ENCODE measurements around the gene ZBTB21.
"Not testable (repeated sequence)": the region's sequence is repeated elsewhere in the genome, so short reads cannot be mapped to it uniquely, and the experiment has no call there.

The ZBTB21 gene

DNA sequence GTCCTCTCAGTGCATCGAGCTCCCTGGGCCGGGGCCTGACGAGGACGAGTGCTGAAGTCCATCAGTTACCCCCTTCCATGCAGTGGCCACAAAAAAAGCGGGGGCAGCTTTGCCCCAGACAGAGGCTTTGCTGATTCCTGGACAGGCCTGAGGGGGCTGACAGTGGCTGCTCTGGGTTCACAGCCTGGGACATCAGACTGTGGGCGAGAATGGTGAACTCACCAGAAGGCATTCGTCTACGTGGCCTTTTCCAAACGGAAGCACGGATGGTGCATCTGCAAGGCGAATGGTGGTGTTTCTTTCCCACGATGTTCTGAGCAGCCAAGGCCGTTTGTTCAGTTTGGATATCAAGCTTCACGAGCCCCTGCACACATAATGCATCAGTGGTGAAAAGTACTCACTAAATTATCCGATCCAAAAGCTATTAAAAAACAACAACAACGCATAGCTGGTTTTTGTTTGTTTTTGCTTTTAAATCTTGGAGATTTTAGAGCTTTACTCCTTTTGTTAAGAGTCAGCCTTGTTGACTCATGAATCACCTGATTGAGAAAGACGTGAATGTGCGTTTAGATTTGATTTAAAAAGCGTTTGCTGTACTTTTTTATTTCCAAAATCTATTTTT, 6.3 kb upstream of the ZBTB21 start:
- DNase-seq: no peak

DNA sequence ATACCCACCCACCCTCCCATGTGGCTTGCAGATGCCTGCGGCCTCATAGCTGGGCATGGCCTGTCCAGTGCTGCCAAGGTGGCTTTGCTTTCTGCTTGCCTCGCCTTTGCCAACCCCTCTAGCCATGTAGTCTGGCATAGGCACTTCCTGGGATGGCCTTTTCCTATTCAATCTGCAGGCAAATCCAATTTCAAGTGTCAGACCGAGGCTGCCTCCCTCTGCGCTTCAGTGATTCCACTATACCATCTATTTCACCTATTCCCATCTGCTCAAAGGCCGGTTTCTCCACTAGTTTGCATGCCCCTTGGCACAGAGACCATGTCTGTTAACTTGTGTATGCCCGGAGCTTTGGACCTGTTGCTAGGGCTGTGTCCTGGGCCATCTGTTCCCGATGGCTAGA, 3.8 kb upstream of the ZBTB21 start:
- no peak for DNase-seq

DNA sequence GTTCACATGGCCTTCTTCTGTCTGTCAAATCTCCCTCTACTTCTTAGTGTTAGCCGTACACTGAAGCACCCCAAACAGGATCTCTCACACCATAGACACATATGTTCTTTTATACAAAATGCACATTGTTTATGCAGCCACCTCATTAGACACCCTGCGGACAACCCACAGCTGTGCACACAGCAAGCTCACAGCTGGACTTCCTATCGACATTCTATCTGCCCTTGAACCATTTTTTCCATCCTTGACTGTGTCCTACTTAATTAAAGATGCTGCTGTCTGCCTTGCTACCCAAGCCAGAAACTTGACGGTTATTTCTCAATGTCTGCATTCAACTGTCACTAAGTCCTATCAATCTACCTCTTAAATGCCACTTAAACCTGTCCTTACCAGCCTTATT, 3.2 kb upstream of the ZBTB21 start:
- no peak for DNase-seq

DNA sequence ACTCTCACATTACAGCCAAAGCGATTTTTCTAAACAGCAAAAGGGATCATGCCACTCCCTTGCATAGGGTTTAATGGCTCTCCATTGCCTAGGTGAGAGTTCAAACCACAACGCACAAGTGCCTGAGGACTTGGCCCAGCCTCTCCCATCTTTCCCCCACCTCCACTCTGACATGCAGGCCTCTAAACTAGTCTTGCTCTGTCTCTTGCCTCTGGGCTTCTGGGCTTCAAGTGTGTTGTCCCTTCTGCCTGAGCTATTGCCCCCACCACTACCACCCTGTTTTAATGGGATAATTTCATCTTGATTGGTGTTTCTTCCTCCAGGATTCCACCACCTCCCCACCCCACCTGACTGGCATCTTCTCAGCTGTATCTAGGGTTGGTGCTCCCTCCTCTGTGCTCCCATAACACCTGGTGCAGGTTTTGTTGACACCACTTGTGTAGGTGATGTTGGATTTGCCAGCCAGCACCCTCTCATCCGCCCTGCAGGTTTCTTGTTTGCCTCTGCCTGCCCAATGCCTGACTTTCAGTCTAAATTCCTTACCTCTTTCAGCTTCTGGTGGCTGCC, 2.7 kb upstream of the ZBTB21 start:
- no peak for DNase-seq

DNA sequence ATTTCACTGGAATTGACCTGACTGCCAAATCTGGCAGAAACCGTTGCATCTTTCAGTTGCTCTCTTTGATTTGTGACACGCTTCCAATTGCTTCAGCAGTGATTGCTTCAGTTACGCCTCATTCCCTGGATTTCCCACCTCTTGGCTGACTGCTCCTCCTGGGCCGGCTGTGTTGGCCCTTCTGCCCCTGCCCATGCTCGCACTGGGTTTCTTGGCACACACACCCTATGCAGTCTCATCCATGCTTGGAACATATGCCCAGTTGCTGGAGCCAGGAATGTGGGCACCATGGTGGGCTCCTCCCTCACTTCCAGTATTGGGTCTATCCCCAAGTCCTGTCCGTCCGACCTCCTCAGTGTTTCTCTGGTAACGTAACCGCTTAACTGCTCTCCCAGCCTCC, 2.2 kb upstream of the ZBTB21 start:
- DNase-seq: no peak

DNA sequence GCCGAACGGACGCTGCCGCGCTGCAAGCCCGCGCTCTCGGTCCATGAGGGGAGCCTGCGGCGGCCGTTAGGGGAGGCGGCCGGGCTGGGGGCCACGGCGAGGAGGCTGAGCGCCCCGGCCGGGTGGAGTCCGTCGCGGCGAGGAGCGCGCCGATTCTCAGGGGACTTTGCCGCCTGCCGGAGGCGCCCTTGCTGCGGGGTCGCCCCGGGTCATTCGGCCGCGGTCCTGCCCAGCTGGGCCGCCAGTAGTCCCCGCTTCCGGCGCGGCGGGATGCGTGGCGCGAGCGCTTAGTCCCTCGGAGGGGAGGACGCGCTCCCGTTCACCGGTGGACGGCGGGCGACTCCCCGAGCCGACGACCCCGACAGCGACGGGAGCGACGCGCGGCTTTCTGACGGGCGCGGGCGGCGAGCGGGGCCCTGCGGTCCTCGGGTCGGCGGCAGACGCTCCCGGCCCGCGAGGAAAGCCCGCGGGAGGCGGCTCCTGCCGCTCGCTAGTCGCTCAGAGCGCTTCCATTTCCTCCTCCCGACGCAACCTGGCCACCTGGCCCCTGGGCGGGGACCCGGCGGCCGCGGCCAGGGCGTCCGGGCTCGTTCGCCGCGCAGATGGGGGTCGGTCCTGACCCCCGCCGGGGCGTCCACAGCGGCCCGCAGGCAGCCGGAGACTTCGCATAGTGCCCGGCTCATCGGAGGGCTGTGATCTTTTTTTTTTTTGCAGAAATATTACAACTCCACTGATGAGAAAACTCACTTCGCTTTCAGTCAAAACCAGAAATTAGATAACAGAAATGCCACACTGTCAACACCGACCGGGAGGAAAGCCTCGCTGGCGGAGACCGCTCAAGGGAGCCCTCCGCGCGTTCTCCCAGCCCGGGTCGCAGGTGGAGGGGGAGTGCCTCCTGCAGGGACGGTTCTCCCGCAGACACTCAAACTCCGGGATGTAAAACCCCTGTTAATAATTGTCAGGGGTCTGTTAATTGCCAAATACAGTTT, 641 bp upstream of the ZBTB21 start:
- DNase-seq: peak in 1 of 2 experiments; percentile 11

DNA sequence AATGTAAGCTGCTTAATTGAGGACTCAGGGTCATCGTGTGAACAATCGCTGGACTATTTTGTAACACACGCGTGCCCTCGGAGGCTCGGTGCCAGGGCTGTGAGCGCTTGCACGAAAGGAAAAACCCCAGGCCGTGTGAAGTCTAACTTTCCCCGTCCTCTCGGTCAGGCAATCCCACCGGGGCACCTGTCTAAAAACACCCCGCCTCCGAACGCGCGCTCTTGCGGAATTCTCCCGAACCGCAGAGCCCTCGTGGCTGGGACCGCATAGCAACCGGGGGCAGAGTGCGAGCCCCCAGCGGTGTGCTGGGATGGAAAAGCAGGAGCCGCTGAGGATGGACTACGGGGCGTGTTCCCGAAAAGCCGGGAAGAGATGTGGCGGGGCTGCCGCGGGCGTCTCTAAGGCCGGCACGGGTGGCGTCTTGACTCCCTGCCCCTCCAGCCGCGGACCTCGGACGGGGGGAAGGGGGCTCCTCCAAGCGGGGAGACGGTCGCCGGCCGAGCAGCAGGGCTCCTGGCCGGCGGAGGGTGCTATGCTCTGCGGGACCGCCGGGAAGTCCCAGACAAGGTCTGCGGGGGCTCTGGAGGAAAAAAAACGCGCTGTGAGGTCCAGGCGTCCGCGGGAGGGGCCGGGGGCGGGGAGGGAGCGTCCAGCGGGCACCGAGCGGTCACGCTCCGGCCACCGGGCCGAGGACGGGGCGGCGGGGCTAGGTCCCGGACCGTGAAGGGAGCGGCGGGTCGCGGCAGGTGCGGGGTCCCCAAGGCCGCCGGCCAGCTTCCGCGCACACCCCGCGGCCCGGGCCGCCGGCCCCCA, 936 bp downstream of the ZBTB21 start:
- DNase-seq: peak; percentile 47 to 62

DNA sequence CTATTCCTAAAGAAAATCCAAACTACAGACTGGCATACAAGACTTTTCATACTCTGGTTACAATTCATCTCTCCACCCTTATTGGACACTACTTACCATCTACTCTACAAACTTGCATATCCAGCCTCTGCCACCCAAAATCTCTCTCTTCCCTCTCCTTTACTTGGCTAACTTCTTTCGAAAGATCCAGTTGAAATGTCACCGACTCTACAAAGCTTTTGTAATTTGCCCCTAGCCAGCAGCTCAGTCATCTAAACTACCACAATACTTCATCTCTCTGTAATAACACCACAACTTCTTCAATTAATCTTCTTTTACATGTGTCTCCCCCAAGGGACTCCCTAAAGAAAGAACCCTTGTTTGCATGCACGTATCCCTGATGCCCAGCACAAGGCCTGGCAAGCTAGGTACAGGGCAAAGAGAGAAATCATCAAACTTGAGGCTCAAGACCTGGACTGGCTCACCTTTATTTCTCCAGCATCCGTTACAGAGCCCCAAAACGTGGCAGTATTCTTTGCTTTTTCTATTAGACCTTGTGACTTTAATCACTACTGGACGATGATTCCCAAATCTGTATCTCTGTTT, 2.7 kb downstream of the ZBTB21 start:
- no peak for DNase-seq

DNA sequence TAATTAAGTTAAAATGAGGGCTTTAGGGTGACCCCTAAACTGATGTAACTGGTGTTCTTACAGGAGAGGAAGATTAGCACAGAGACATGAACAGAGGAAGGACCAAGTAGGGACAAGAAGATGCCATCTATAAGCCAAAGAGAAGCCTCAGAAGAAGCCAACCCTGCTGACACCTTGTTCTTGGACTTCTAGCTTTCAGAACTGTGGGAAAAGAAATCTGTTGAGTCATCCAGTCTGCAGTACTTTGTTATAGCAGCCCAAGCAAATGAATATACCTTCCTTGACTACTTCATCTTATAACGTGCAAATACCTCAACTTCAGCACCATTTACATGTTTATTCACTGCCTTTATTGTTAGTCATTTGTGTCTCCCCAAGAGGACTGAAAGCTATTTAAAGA, 3.4 kb downstream of the ZBTB21 start:
- no peak for DNase-seq

DNA sequence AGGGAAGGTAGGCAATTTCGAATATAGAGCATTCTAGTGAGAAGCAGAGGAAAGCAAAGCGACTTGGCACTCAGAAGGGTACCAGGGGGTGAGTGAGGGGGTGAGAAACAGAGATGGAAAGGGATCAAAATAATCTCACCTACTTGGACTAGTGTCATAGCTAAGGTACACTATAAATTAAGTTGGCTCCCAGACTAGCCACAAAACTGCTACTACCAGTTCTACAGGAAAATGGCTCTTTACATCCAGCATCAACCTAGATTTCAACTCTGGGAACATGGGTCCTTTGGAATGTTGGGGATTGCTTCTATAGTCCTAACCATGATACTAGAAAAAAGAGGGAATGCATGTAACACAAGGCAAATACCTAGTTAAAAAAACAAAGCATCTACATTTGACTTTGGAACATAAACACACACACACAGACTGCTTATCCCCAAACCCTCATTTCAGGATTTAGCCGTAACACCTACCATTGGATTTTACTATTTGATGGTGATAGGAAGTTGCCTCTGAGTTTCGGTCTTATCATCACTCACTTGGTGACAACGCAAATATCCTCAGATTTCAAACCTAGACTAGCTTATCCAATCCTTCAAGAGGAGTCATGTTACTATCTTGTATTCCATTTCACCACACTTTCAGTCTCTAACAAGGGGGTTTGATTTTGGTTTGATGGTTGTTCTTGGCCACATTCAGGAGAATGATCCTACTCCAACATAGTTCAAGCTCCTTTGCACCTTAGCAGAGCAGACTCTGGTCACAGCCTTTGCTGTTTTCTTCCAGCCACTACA, 5.6 kb downstream of the ZBTB21 start:
- no peak for DNase-seq

DNA sequence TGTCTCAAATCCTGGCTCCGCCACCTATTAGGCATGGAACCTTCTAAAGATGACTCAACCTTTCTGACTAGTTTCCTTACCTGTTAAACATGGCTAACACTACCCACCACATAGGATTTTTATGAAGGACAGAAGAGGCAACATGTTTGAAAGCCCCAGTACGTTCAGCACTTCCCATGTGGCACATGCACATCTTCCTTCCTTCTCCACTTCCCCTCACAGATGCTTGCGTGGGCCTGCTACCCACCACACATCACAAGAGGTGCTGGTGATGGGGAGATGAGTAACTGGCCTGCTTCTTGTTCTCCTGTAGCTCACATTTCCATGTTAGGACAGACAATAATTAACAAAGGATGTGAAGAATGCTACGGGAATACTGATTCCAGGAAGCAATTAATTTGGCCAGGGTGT, 7.1 kb downstream of the ZBTB21 start:
- DNase-seq: peak; percentile 25 to 38

DNA sequence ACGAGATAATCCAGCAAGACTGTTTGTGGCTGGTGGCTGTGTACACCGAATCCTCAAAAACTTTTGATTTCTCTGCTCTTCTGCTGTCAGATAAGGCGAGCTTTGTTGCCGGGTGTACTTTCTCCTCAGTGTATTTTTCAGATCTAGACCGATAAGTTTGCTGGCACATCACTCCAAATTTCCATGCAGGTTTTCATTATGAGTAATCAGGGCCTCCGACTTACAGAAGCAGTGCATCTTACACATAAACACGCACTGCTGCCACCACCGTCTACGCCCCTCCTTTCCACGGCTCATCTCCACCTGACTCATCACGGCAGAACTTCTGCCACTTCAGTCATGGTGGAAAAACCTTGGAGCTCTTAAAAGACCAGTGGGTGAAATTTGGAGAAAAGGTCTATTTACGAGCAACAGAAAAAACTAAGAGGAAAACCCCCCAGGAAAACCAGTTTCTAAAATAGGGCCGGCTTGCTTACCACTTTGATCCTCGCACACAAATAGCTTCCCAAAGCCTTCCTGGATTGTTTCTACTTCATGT, 7.7 kb downstream of the ZBTB21 start:
- DNase-seq: peak; percentile 74 to 79

DNA sequence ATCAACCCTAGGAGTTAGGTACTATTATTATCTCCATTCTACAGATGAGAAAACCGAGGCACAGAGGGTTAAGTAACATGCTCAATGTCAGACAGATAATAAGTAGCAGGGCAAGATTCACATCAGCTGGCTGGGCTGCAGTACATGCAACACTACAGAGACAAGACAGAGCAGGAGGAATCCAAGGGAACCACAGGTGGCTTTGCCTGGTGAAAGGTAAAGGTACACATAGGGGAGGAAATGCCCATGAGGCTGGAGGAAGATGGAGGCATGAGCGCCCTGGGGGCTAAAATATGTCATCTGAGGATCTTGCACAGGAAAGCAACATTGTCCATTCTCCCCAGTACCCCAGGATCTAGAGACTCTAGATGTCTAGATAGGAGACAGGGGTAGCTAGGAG, 8.4 kb downstream of the ZBTB21 start:
- no peak for DNase-seq

DNA sequence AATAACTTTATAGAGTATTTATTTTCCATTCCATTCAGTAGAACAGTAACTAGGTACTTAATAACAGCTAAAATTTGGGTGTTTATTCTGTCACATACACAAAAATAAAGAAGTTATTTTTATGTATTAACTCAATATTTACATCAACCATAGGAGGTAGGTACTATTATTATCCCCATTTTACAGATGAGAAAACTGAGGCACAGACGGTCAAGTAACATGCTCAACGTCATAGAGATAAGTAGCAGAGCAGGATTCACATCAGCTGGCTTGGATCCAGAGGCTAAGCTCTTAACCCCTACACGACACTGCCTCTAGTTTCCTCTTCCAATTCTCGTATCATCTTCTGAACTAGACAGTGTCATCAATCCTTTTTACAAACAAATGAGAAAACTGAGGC, 9.3 kb downstream of the ZBTB21 start:
- no peak for DNase-seq

DNA sequence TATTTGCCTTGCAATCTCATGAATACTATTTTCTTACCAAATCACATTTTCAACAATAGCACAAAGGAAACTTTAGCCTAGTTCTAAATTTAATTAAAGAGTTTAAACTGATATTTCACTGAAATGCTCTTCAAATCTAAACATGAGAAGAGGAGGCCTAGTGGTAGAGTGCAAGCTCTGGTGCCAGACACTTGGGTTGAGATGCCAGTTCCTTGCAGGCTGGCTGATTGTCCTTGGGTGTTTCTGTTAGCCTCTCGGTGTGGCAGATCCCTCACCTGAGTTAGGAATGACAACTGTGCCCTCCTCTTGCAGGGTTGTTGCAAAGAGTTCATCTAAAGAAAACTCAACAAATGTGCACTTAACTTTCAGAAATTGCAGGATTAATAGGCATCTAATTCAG, 12.5 kb downstream of the ZBTB21 start:
- no peak for DNase-seq

DNA sequence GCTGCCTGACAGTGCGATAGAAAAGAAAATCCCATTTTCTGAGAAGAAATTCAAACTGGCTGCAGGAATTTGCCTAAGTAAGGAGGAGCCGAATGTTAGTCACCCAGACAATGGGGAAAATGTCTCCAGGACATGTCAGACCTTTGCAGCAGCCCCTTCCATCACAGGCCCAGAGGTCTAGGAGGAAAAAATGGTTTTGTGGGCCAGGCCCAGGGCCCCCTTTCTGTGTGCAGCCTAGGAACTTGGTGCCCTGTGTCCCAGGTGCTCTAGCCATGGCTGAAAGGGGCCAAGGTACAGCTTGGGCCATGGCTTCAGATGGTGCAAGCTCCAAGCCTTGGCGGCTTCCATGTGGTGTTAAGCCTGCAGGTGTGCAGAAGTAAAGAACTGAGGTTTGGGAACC, 14.6 kb downstream of the ZBTB21 start:
- DNase-seq: no peak

DNA sequence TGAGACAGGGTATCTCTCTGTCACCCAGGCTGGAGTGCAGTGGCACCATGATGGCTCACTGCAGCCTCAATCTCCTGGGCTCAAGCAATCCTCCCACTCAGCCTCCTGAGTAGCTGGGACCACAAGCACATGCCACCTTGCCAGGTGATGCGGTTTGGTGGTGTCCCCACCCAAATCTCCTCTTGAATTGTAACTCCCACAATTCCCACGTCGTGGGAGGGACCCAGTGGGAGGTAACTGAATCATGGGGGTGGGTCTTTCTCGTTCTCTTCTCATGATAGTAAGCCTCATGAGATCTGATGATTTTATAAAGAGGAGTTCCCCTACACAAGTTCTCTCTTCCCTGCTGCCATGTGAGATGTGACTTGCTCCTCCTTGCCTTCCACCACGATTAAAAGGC, 15.5 kb downstream of the ZBTB21 start:
- DNase-seq: not testable (repeated sequence)

DNA sequence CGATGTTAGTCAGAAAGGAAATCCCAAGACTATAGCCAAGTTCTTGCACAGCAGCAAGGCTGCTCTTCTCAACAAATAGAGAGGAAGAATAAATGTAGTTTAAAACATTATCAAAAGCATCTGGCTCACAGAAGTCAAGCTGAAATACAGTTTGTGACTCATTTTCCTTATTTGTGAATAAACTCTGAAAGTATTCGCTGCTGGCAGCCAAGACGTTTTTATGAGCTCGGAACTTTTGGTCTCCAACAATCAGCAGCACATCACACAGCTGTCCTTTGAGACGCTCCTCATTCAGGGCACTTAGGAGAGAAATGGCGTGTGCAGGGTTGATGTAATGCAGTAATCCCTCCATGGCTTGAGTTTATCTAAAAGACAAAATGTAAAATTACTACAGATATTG, 16.4 kb downstream of the ZBTB21 start:
- no peak for DNase-seq

DNA sequence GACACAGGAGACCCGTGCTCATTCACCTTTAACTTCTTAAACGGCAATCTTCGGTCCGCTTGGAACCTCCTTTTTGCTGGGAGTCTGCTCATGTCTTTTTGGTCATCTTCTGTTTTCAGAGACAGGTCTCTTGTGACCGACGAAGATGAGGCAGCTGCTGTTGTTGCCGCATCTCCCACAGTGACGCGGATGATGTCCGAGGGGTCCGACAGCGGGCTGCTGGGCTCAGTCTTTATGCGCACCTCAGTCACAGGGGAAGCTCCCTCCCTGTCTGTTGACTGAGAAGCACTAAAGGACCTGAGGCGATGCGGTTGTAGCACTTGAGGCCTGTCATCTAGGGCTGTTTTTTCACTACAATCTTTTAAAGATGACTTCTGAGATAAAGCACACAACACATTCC, 17.6 kb downstream of the ZBTB21 start:
- no peak for DNase-seq

DNA sequence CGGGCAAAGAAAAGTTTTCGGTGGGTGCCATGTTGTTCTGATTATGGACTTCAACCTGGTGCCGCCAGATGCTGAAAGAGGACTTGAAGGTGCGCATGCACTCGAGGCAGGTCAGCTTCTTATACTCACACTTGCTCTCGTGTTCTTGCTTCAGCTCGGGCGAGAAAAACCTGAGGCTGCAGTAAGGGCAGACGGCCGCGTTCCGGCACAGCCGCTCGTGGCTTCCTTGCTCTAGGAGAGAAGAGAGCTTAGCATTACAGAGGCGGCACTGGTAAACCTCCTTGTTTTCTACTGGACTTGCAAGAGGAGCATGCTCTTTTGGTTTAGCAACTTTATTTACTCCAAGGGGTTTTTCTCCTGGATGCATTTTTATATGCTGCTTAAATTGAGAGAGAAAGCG, 18.5 kb downstream of the ZBTB21 start:
- no peak for DNase-seq

DNA sequence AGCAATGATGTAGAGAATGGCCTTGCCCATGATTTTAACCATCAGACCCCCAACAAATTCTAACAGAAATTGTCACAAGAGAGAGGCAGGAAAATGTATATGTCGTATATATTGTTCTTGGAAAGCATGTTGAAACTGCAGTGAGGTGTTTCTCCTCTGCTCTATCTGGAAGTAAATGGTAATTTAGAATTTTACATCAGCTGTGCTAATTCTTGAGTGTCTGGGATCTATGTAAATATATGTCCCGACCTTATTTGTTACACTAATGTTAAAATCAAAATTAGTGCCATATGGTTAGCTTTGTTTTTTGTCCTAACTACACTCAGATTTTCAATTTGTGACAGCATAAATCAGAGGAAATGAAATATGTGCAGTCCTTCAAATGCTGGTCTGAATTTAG, 20.5 kb downstream of the ZBTB21 start:
- DNase-seq: no peak

DNA sequence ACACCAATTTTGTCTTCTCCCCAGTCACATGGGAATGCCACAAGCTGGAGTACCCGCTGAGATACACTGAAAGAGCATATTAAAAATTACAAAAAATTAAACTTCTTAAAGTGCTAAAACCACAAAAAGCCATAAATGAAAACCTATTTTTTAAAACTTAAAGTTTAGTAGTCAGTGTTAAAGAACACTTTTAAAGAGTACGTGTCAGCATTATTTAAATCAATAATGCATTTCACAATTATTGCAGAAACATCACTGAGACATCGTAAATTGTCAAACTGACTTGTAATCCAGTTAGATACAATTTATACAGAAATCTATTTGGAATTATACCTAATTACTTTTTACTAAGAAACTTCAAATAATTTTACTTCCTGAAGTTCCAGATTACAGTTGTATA, 22.9 kb downstream of the ZBTB21 start:
- DNase-seq: no peak
